ENCODE data around the gene ST6GALNAC1.

DNA sequence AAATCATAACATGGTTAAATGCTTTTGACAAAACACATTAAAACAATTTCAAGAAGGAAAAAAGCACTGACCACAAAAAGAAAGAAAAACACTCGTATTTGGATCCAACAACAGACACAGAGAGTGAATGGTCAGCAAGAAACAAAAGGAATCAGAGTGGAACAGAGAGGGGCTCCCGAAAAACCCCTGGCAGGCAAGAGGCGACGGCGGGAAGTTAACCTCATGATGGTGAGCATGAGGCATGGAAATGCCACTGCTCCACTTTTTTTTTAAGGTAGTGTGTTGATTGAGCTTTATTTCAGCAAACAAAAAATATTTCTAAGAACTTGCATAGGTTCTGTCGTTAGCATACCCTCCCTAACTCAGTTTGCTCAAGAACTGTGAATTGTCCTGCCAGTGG is 32.1 kb upstream of the ST6GALNAC1 start:
- TF ChIP-seq, protein P1, sequence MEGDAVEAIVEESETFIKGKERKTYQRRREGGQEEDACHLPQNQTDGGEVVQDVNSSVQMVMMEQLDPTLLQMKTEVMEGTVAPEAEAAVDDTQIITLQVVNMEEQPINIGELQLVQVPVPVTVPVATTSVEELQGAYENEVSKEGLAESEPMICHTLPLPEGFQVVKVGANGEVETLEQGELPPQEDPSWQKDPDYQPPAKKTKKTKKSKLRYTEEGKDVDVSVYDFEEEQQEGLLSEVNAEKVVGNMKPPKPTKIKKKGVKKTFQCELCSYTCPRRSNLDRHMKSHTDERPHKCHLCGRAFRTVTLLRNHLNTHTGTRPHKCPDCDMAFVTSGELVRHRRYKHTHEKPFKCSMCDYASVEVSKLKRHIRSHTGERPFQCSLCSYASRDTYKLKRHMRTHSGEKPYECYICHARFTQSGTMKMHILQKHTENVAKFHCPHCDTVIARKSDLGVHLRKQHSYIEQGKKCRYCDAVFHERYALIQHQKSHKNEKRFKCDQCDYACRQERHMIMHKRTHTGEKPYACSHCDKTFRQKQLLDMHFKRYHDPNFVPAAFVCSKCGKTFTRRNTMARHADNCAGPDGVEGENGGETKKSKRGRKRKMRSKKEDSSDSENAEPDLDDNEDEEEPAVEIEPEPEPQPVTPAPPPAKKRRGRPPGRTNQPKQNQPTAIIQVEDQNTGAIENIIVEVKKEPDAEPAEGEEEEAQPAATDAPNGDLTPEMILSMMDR (IDR thresholded peaks at IDR 0.05): no peak
- no peak for TF ChIP-seq POLR2A (IDR thresholded peaks at IDR 0.05)
